ENCODE results near the gene SEPSECS. TPM values are rescaled to one million over a fixed set of nuclear protein-coding genes. Genes with fewer than 3 reads are reported as not detected.
A peak's percentile ranks its signal among the peaks of the same experiment; 100 is the strongest.

The SEPSECS gene
- total and polyA plus RNA-seq, 8 donors = 0.29 to 33.0 (median 3.7) TPM

DNA sequence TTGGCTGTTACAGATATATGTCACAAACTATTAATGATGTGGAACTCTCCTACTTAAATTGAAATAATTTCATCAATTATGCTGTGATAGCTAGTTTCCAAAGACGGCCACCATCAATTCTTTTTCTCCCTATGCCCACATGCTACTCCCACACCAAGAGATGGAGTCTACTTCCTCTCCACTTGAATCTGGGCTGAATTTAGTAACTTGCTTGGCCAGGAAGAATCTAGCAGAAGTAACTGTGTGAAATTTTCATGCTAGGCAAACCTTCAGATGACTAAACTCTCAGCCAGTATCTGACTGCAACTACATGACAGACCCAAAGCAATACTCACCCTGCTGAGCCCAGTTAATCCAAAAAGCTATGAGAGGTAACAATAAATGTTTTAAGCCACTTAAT, 3.2 kb downstream of the SEPSECS start:
- no peaks in the 10 kb centered on the region for H3K27me3 ChIP-seq
- H3K4me1 ChIP-seq = peaks cover 10 to 43% (median 29%) of the 10 kb centered on the region in 4 donors
- TF ChIP-seq POLR2AphosphoS5 (IDR thresholded peaks at IDR 0.05) (no peak), EP300 (IDR thresholded peaks at IDR 0.05) (no peak), POLR2A (IDR thresholded peaks at IDR 0.05) (no peak)
- TF ChIP-seq, protein P1, sequence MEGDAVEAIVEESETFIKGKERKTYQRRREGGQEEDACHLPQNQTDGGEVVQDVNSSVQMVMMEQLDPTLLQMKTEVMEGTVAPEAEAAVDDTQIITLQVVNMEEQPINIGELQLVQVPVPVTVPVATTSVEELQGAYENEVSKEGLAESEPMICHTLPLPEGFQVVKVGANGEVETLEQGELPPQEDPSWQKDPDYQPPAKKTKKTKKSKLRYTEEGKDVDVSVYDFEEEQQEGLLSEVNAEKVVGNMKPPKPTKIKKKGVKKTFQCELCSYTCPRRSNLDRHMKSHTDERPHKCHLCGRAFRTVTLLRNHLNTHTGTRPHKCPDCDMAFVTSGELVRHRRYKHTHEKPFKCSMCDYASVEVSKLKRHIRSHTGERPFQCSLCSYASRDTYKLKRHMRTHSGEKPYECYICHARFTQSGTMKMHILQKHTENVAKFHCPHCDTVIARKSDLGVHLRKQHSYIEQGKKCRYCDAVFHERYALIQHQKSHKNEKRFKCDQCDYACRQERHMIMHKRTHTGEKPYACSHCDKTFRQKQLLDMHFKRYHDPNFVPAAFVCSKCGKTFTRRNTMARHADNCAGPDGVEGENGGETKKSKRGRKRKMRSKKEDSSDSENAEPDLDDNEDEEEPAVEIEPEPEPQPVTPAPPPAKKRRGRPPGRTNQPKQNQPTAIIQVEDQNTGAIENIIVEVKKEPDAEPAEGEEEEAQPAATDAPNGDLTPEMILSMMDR (IDR thresholded peaks at IDR 0.05) = no peak
- intact Hi-C loops (cut with DNase I; ENCODE audit: low total_unique reads) = no loop called here
- no peak for DNase-seq
- no peak overlapping the region for H3K27ac ChIP-seq
- no peak overlapping the region for H3K4me3 ChIP-seq
- peaks cover 0 to 18% (median 9%) of the 10 kb centered on the region in 4 donors for H3K36me3 ChIP-seq
- WGBS, 5 donors = 90 to 100% (median 92%) methylated on average over 1 of the region's 1 CpG
- no peaks in the 10 kb centered on the region for H3K9me3 ChIP-seq

DNA sequence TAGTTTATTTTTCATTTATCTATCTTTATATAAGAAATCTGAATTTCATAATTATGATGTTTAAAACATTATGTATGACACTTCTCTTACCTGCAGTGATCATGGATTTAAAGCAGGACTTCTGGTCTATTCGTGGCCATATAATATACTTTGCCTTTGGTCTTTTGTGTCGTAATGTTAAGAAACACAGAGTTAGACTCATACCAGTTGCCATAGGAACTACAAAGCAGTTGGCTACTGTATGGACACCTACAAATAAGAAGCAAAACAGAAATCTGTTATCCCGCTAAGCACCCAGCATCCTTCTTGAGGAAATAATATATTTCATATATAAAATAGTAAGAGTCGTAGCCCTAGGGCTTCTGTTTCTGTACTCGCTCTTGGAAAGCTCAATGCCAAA, 4.3 kb downstream of the SEPSECS start:
- intact Hi-C loops (cut with DNase I; ENCODE audit: low total_unique reads) = no loop called here
- H3K9me3 ChIP-seq = no peaks in the 10 kb centered on the region
- WGBS, 5 donors = 92 to 95% (median 94%) methylated on average over 5 of the region's 5 CpGs
- TF ChIP-seq, protein P1 (IDR thresholded peaks at IDR 0.05) = no peak
- no peak for TF ChIP-seq POLR2AphosphoS5 (IDR thresholded peaks at IDR 0.05)
- no peak for TF ChIP-seq EP300 (IDR thresholded peaks at IDR 0.05)
- no peak for TF ChIP-seq POLR2A (IDR thresholded peaks at IDR 0.05)
- no peaks in the 10 kb centered on the region for H3K27me3 ChIP-seq
- DNase-seq = no peak
- H3K4me3 ChIP-seq = no peak overlapping the region
- H3K27ac ChIP-seq = no peak overlapping the region
- H3K4me1 ChIP-seq = peaks cover 0 to 32% (median 19%) of the 10 kb centered on the region in 4 donors
- H3K36me3 ChIP-seq = peaks cover 0 to 21% (median 13%) of the 10 kb centered on the region in 4 donors

DNA sequence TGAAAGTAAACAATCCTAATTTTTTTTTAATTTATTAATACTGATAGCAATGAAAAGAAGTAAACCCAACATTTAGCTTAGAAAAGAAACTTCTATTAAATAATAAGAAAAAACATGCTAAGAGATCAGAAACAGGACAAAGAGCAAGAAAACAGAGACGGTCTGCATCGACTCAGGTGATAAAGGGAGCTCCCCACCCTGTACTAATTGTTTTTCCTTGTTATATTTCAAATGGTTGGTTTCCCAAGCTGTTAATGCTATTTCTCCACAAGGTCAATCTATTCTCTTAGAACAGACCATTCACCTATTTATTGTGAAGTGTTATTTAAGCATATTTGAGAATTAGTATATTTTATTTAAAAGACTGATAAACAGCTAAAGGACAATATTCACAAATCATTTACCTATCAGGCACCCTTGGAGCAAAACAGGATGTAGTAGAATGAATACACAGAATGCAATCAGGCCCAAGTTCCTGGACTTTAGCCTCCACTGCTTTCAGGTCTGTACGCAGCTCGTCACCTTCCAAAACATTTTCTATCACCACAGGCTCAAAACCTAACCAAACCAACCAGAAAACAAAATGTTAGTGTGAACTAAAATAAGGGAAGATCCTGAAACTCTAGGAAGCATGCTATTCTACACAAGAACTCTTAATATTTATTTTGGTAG, 5.5 kb downstream of the SEPSECS start:
- Histone ChIP-seq H3K4me3 (no peak overlapping the region), H3K4me1 (peaks cover 0 to 29% (median 17%) of the 10 kb centered on the region in 4 donors), H3K27me3 (no peaks in the 10 kb centered on the region), H3K36me3 (peaks cover 0 to 27% (median 18%) of the 10 kb centered on the region in 4 donors), H3K27ac (peak overlapping the region in 4 of 5 donors; percentile 5 to 78 (median 58)), H3K9me3 (no peaks in the 10 kb centered on the region)
- DNase-seq = peak; percentile 31 to 81
- 31 to 61% (median 43%) methylated on average over 4 of the region's 4 CpGs for WGBS, 5 donors
- TF ChIP-seq POLR2A (IDR thresholded peaks at IDR 0.05) (no peak), POLR2AphosphoS5 (IDR thresholded peaks at IDR 0.05) (peak in 1 of 3 donors; percentile 32)
- intact Hi-C loops (cut with DNase I; ENCODE audit: low total_unique reads) = no loop called here

DNA sequence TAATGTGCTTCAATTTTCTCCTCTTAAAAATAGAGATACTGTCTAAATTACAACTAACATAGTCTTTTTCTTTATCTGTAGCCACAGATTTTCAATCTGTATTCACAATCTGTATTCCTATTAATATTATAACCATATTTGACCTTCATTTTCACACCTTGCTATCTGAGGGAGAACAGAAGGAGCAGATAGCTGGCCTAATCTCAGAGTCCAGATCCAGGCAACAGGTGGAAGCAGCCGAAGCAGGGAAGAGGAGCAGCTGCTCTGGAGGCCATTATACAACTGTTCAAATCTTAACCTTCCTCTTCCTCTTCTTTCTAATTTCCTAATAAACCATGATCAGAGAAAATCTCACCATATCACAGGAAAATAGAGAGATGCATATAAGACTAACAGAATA, 14.2 kb downstream of the SEPSECS start:
- Histone ChIP-seq H3K4me3 (no peak overlapping the region), H3K27ac (no peak overlapping the region), H3K9me3 (no peaks in the 10 kb centered on the region), H3K36me3 (peaks cover 7 to 34% (median 30%) of the 10 kb centered on the region in 4 donors), H3K4me1 (peaks cover 0 to 5% (median 0%) of the 10 kb centered on the region in 4 donors), H3K27me3 (no peaks in the 10 kb centered on the region)
- WGBS, 5 donors = 17 to 44% (median 35%) methylated on average over 1 of the region's 1 CpG
- intact Hi-C loops (cut with DNase I; ENCODE audit: low total_unique reads) = no loop called here
- TF ChIP-seq, protein P1 (IDR thresholded peaks at IDR 0.05) = no peak
- no peak for TF ChIP-seq POLR2AphosphoS5 (IDR thresholded peaks at IDR 0.05)
- no peak for TF ChIP-seq POLR2A (IDR thresholded peaks at IDR 0.05)
- no peak for TF ChIP-seq EP300 (IDR thresholded peaks at IDR 0.05)
- no peak for DNase-seq

All from stomach (tissue), 9 donors.